Inflammatory macrophage treated with lipopolysaccharide for 1 hour (primary cell): Measurements from ENCODE around the gene UIMC1.
A peak's percentile ranks its signal among the peaks of the same experiment; 100 is the strongest.

Experiments
- DNase-seq, 2 donors: peaks; one replicate each; pipeline ENCODE4 v3.0.0-alpha.2; 2020 to 2022

The UIMC1 gene

GRCh38 chr5:176952531-176953193 is 53.9 kb downstream of the UIMC1 start:
- no peak for DNase-seq

- DNase-seq: no peak
Observed at GRCh38 chr5:176948458-176948857, 58.1 kb downstream of the UIMC1 start.

GRCh38 chr5:176947847-176948246 is 58.7 kb downstream of the UIMC1 start:
- DNase-seq: no peak

GRCh38 chr5:176944268-176944667 is 62.3 kb downstream of the UIMC1 start:
- DNase-seq: no peak

GRCh38 chr5:176943816-176944215 is 62.8 kb downstream of the UIMC1 start:
- no peak for DNase-seq

- DNase-seq: no peak
Observed at GRCh38 chr5:176941951-176942350, 64.6 kb downstream of the UIMC1 start.

- no peak for DNase-seq
Observed at GRCh38 chr5:176938472-176938871, 68.1 kb downstream of the UIMC1 start.

- DNase-seq: peak; percentile 18 to 20
Observed at GRCh38 chr5:176935017-176935416, 71.6 kb downstream of the UIMC1 start.

- DNase-seq: no peak
Observed at GRCh38 chr5:176934309-176934930, 72.2 kb downstream of the UIMC1 start.

- no peak for DNase-seq
Observed at GRCh38 chr5:176929654-176930053, 76.9 kb downstream of the UIMC1 start.

- peak; percentile 9 to 18 for DNase-seq
Observed at GRCh38 chr5:176927562-176927961, 79.0 kb downstream of the UIMC1 start.

- DNase-seq: no peak
Observed at GRCh38 chr5:176922817-176923216, 83.8 kb downstream of the UIMC1 start.

- no peak for DNase-seq
Observed at GRCh38 chr5:176921714-176922113, 84.9 kb downstream of the UIMC1 start.

- DNase-seq: no peak
Observed at GRCh38 chr5:176918613-176919012, 88.0 kb downstream of the UIMC1 start.

GRCh38 chr5:176916337-176916736 is 90.2 kb downstream of the UIMC1 start:
- DNase-seq: no peak

GRCh38 chr5:176915906-176916305 is 90.7 kb downstream of the UIMC1 start:
- no peak for DNase-seq

- no peak for DNase-seq
Observed at GRCh38 chr5:176912115-176912514, 94.5 kb downstream of the UIMC1 start.

GRCh38 chr5:176908675-176909368 is 97.8 kb downstream of the UIMC1 start:
- DNase-seq: peak; percentile 60 to 66

- no peak for DNase-seq
Observed at GRCh38 chr5:176906796-176907195, 99.8 kb downstream of the UIMC1 start.

GRCh38 chr5:176906126-176906525 is 100.5 kb downstream of the UIMC1 start:
- DNase-seq: no peak

GRCh38 chr5:176904276-176904675 is 102.3 kb downstream of the UIMC1 start:
- no peak for DNase-seq

- DNase-seq: peak; percentile 75 to 89
Observed at GRCh38 chr5:176902911-176903664, 103.5 kb downstream of the UIMC1 start.

- DNase-seq: no peak
Observed at GRCh38 chr5:176902102-176902814, 104.3 kb downstream of the UIMC1 start.
